Measurements from ENCODE around the gene BCL10. TPM values are rescaled to one million over a fixed set of nuclear protein-coding genes. Genes with fewer than 3 reads are reported as not detected.

BCL10 gene
- total and polyA plus RNA-seq, 2 of the 8 experiments (the other 6 are each of a cell fraction or from before 2014, with no cell fraction given), result 7.4 to 29.6 TPM

- Histone ChIP-seq H3K18ac (ENCODE audit: extremely low read depth, low read length) (peak within 1 kb of the TSS; percentile 81; the same call in 1 of the 2 replicates), H3K56ac (replicated peaks; ENCODE audit: insufficient read length, low read depth, low read length) (peak within 1 kb of the TSS; percentile 42), H3K14ac (ENCODE audit: insufficient read length) (no peak within 1 kb of the TSS), H3K27ac (ENCODE audit: low read depth, low read length) (peak within 1 kb of the TSS; percentile 69; the same call in 1 of the 2 replicates), H2BK15ac (ENCODE audit: low read length) (no peak within 1 kb of the TSS), H3K4me2 (ENCODE audit: insufficient read depth in 1 of 2, low read depth in 2 of 2, low read length in 2 of 2) (peak within 1 kb of the TSS; percentile 74 to 90), H3K79me1 (ENCODE audit: low read depth, low read length) (peaks cover 2% of the 10 kb centered on the region), H3K4me3 (ENCODE audit: extremely low read depth in 1 of 4, insufficient read depth in 2 of 4, low read depth in 3 of 4, low read length in 4 of 4) (peak within 1 kb of the TSS; percentile 79 to 94 (median 85)), H3K36me3 (ENCODE audit: control insufficient read depth in 2 of 4, insufficient read depth in 4 of 4, low read length in 3 of 4) (peaks cover 5 to 30% (median 13%) of the 10 kb centered on the region in 4 experiments; a peak in 4 of 8 replicates), H3K23ac (ENCODE audit: insufficient read length) (no peak within 1 kb of the TSS), H4K5ac (ENCODE audit: insufficient read length, low read depth, low read length) (peak within 1 kb of the TSS; percentile 95), H3K23me2 (ENCODE audit: low read depth, low read length) (no peaks in the 10 kb centered on the region; the same call in none of the 2 replicates), H2BK12ac (ENCODE audit: low read depth, low read length) (no peak within 1 kb of the TSS), H2BK120ac (replicated peaks; ENCODE audit: low read depth, low read length) (no peak within 1 kb of the TSS), H2BK20ac (ENCODE audit: low read length) (no peak within 1 kb of the TSS), H3K9me3 (ENCODE audit: insufficient read depth in 2 of 2, low read depth in 1 of 2, low read length in 1 of 2) (peaks cover 8 to 12% of the 10 kb centered on the region in 2 experiments; a peak in 3 of 4 replicates), H3K4me1 (replicated peaks in 1 of 4; ENCODE audit: control insufficient read depth in 3 of 4, insufficient read depth in 4 of 4, low read length in 3 of 4) (peaks cover 0 to 4% (median 2%) of the 10 kb centered on the region in 4 experiments; a peak in 3 of 7 replicates), H4K20me1 (replicated peaks in 1 of 2; ENCODE audit: control insufficient read depth in 1 of 2, insufficient read depth in 2 of 2, low read length in 2 of 2) (peaks cover 0 to 5% of the 10 kb centered on the region in 2 experiments), H2BK5ac (ENCODE audit: low read depth, low read length) (peak within 1 kb of the TSS; percentile 71; the same call in 1 of the 2 replicates), H2AFZ (ENCODE audit: low read length) (peak within 1 kb of the TSS; percentile 97), H3K27me3 (replicated peaks in 1 of 4; ENCODE audit: control insufficient read depth in 3 of 4, extremely low read depth in 1 of 4, insufficient read depth in 3 of 4, low read length in 3 of 4) (no peaks in the 10 kb centered on the region), H3K79me2 (ENCODE audit: control insufficient read depth in 1 of 2, insufficient read depth in 2 of 2, low read length in 2 of 2) (peaks cover 4 to 25% of the 10 kb centered on the region in 2 experiments; a peak in 3 of 4 replicates), H4K91ac (replicated peaks; ENCODE audit: insufficient read length, low read length) (no peak within 1 kb of the TSS), H4K8ac (ENCODE audit: extremely low read depth, insufficient read depth, low read length) (peak within 1 kb of the TSS; percentile 92; the same call in 1 of the 2 replicates), H2AK5ac (ENCODE audit: low read depth, low read length) (no peak within 1 kb of the TSS), H3K9ac (replicated peaks in 1 of 4; ENCODE audit: extremely low read depth in 1 of 4, low read depth in 3 of 4, low read length in 3 of 4) (peak within 1 kb of the TSS; percentile 67 to 80 (median 78); a peak in 6 of 7 replicates), H3K4ac (replicated peaks; ENCODE audit: insufficient read length, low read depth, low read length) (peak within 1 kb of the TSS; percentile 75)
- FAIRE-seq (no peak), DNase-seq (ENCODE audit: low read depth in 1 of 2, low spot score in 2 of 2) (peak; percentile 88 to 100)
- 3% methylated on average over 41 of the region's 65 CpGs; no CpG with 5 or more reads in 1 of the 2 experiments for WGBS, 2 experiments (ENCODE audit: extremely low coverage in 1 of 2, insufficient coverage in 1 of 2, insufficient read length in 1 of 2, insufficient replicate concordance in 2 of 2, low coverage in 1 of 2, low lambda C conversion rate in 2 of 2, missing lambda C conversion rate in 1 of 2)
- CTCF ChIA-PET (ENCODE audit: partially characterized antibody), result interaction anchor here (0.6 to 8.3 kb wide), 34 partner anchors 9 to 687 kb away, joined by 3 to 141 read pairs (median 4); partner anchors contain the start of genes BCL10 and CCN1
- POLR2A ChIA-PET (ENCODE audit: partially characterized antibody), result interaction anchor here (0.6 to 2.8 kb wide), 11 partner anchors 10 to 354 kb away, joined by 3 to 11 read pairs (median 4); partner anchors contain the start of genes BCL10, CCN1 and SYDE2
- TF ChIP-seq E2F6 (IDR thresholded peaks at IDR 0.05) (peak; percentile 83), HDAC6 (IDR thresholded peaks at IDR 0.05; ENCODE audit: low read depth, low read length) (no peak), TCF12 (IDR thresholded peaks at IDR 0.05; ENCODE audit: low read depth, low read length) (no peak), ASH2L (IDR thresholded peaks at IDR 0.05; ENCODE audit: low read length) (peak; percentile 69)
These were observed 17.1 kb downstream of the BCL10 start, which contains the start of gene C1orf52 for GRCh38 chr1:85259118-85259911. C1orf52 (minus strand) TSS chr1:85259662; CDS start chr1:85259633, 29 bp downstream.

Data from H1 (cell line).